Prostate gland (tissue), 2 donors: ENCODE measurements around the gene CPM.

Source experiments
- POLR2A ChIP-seq: fragments of 450-650 bp; IDR thresholded peaks from one replicate; pipeline ENCODE4 v1.6.1; 2016; ENCODE audit warnings: antibody characterized with exemption, mild to moderate bottlenecking
- POLR2AphosphoS5 ChIP-seq: sonication (generic); formaldehyde crosslinking; IDR thresholded peaks from one replicate; pipeline ENCODE4 v1.6.1; 2017; ENCODE audit warnings: antibody characterized with exemption
- TF ChIP-seq, protein P1 (sequence below), 4 experiments: fragments of 200-600 bp in 2 of 4; fragments of 450-650 bp in 2 of 4; sonication (generic) in 2 of 4; IDR thresholded peaks; 1 replicate in 3 of 4; 2 replicates in 1 of 4; pipeline ENCODE4 v1.5.1; 2016 to 2019; ENCODE audit warnings: antibody characterized with exemption in 4 of 4, mild to moderate bottlenecking in 2 of 4, moderate library complexity in 2 of 4

- TF ChIP-seq POLR2A (no peak), POLR2AphosphoS5 (no peak)
- TF ChIP-seq, protein P1, sequence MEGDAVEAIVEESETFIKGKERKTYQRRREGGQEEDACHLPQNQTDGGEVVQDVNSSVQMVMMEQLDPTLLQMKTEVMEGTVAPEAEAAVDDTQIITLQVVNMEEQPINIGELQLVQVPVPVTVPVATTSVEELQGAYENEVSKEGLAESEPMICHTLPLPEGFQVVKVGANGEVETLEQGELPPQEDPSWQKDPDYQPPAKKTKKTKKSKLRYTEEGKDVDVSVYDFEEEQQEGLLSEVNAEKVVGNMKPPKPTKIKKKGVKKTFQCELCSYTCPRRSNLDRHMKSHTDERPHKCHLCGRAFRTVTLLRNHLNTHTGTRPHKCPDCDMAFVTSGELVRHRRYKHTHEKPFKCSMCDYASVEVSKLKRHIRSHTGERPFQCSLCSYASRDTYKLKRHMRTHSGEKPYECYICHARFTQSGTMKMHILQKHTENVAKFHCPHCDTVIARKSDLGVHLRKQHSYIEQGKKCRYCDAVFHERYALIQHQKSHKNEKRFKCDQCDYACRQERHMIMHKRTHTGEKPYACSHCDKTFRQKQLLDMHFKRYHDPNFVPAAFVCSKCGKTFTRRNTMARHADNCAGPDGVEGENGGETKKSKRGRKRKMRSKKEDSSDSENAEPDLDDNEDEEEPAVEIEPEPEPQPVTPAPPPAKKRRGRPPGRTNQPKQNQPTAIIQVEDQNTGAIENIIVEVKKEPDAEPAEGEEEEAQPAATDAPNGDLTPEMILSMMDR (IDR thresholded peaks at IDR 0.05) = no peak
These were observed 69.7 kb downstream of the CPM start for GRCh38 chr12:68863109-68863770.
